Stromal cell of bone marrow (primary cell): ENCODE results near the gene FGF18.
"Not testable (repeated sequence)": the region's sequence is repeated elsewhere in the genome, so short reads cannot be mapped to it uniquely, and the experiment has no call there.

Experiments used
- DNase-seq: peaks from one replicate; pipeline ENCODE4 v3.0.0-alpha.2; 2012; ENCODE audit warnings: low read depth

Gene FGF18

DNA sequence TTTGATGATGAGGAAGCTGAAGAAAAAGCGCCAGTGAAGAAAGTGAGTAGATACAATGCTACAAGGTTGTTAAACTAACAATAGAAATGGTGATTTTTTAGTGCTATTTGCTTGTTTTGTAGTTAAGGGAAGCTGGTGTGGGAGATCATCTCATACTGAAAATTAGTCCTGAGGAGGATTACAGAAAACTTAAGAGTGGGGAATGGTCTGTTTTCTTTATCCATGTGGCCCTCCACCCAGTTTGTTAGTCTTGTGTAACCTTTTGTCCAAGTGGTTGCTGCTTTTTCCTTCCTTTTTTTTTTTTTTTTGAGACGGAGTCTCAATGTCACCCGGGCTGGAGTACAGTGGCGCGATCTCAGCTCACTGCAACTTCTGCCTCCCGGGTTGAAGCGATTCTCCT, 19.3 kb upstream of the FGF18 start:
- DNase-seq = no peak

DNA sequence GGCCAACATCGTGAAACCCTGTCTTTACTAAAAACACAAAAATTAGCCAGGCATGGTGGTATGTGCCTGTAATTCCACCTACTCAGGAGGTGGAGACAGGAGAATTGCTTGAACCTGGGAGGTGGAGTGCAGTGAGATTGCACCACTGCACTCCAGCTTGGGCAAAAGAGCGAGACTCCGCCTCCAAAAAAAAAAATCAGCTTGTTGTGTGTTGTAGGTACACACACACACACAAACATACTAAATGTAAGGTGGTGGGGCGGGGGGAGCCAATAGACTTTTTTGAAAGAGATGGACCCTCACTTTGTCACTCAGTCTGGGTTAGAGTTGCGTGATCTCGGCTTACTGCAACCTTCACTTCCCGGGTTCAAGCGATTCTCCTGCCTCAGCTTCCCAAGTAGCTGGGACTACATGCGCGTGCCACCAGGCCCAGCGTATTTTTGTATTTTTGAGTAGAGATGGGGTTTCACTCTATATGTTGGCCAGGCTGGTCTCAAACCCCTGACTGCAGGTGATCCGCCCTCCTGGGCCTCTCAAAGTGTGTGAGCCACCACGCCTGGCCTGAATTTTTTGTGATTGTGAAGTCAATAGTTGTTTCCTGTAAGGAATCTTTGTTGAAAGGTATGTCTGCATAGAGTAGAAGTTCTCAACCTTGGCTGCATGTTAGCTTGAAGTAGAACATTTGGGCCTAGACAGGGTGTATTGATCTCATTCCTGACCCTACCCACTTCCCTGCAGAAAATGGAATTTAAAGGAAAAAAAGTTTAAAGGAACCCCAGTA, 18.1 kb upstream of the FGF18 start:
- no peak for DNase-seq

DNA sequence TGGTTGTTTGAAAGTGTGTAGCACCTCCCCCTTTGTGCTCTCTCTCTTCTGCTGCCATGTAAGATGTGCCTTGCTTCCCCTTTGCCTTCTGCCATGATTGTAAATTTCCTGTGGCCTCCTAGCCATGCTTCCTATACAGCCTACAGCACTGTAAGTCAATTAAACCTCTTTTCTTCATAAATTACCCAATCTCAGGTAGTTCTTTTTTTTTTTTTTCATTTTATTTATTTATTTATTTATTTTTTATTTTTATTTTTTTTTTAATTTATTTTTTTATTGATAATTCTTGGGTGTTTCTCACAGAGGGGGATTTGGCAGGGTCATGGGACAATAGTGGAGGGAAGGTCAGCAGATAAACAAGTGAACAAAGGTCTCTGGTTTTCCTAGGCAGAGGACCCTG, 16.7 kb upstream of the FGF18 start:
- DNase-seq = not testable (repeated sequence)

- no peak for DNase-seq
Measured at GRCh38 chr5:171405615-171406014, 13.8 kb upstream of the FGF18 start.

DNA sequence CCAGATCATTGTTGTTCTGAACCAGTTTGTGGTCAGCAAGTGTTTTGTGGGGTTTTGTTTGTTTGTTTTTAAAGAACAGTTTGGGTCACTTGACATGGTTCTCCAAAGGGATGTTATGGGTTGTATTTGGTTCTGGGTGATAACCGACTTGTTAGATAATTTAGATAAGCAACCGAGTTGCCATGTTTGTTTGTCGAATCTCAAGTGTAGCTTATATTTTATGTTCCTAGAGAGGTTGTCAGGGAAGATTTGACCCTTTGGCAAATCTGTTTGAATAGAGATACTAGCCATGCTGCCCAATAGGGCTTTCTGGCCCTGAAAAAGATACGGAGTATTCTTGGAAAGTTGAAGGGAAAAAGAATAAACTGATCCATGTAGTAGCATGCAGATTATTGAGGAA, 12.2 kb upstream of the FGF18 start:
- no peak for DNase-seq

DNA sequence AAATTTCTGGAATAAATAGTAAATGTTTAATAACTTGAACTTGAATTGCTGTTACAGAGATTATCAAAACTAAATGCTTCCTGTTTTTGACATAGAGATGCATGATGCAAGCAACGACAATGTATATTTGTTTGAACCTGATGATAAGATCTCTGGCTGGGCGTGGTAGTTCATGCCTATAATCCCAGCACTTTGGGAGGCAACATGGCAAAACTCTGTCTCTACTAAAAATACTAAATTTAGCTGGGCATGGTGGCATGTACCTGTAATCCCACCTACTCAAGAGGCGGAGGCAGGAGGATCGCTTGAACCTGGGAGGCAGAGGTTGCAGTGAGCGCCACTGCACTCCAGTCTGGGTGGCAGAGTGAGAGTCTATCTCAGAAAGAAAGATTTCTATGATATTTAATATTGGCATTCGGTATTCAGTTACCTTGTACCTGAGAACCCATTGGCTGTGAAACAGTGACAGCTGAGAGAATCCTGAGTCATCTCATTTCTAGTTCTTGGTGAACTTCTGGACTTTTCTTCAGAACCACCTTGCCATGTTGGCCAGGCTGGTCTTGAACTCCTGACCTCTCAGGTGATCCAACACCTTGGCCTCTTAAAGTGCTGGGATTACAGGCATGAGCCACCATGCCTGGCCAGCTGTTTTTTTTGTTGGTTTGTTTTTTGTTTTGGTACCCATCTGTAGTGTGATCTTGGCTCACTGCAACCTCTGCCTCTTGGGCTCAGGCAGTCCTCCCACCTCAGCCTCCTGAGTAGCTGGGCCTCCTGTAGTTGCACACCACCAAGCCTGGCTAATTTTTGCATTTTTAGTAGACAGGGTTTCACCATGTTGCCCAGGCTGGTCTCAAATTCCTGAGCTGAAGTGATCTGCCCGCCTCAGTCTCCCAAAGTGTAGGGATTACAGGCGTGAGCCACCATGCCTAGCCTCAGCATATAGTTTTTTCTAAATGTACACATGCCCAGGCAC, 10.0 kb upstream of the FGF18 start:
- DNase-seq = no peak

- DNase-seq = no peak
Measured at GRCh38 chr5:171410181-171410580, 9.3 kb upstream of the FGF18 start.

DNA sequence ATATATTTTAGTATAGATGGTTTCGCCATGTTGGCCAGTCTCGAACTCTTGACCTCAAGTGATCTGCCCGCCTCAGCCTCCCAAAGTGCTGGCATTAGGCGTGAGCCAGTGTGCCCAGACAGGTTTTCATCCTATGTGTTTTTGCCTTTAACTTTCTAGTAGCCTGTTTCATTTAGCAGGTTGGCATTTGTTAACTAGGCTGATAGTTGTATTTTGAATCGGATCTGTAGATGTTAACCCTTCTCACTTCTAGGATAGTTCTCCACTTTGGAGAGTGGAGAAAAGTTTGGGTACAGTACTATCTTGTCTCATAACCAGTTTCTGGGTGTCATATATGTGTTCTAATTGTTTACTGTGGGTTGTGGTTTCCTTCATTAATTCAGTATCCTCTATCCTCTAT, 7.3 kb upstream of the FGF18 start:
- no peak for DNase-seq

GRCh38 chr5:171413153-171413910, 6.1 kb upstream of the FGF18 start:
- no peak for DNase-seq

- DNase-seq = not testable (repeated sequence)
Measured at GRCh38 chr5:171413993-171414392, 5.5 kb upstream of the FGF18 start.

DNA sequence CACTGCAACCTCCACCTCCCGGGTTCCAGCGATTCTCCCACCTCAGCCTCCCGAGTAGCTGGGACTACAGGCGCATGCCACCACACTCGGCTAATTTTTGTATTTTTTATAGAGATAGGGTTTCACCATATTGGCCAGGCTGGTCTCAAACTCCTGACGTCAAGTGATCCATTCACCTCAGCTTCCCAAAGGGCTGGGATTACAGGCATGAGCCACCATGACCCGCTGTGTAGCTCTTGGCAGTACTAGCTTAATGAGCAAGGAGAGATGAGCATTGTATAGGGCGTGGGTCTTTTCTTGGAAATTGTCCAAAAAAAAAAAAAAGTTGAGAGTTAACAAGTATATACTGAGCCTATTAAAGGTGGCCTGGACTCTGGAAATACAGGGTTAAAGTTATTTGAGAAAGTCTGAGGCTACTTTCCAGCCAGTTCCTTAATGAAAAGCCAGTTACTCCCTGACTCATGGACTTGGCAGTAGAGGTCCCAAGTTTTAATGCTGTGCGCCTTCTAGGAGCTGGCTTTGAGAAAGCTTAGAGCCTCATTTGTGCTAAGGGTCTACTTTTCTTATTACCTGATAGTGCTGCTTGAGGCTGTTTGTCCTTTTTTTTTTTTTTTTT, 4.2 kb upstream of the FGF18 start:
- DNase-seq = peak; percentile 60

DNA sequence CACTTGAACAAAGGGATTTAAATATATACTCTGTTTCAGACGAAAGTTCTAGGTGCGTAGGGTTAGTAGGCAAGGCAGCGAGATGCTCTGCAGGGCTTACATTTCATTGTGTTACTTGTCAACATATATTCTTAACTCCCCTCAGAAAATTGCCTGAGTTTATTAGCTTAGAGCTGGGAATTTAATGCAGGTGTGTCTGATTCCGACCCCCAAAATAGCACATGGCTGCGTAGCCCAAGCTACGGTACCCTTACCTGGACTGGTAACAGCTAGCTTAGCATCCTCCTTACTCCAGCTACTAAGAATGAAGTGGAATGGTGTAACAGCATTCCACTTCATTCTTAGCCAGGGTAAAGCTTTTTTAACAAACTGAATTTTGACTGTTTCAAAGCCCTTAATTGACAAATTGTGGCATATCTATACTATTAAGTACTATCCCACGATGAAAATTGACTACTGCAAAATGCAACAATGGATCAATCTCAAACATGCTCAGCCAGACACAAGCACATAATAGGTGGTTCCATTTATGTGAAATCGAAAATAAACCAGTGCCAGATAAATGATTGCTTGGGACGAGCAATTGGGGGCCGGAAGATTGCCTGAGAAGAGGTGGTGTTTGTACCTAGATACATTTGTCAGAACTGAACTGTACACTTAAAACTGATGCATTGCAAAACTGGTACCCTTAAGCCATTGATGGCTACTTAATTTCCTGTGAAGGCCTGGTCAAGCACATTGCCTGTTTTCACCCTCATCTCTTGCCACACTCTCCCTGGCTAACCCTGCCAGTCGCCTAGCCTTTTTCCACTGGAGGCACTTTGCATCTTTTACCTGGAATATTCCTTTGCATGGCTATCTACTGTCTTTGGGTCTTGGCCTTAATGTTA, 3.0 kb upstream of the FGF18 start:
- no peak for DNase-seq

DNA sequence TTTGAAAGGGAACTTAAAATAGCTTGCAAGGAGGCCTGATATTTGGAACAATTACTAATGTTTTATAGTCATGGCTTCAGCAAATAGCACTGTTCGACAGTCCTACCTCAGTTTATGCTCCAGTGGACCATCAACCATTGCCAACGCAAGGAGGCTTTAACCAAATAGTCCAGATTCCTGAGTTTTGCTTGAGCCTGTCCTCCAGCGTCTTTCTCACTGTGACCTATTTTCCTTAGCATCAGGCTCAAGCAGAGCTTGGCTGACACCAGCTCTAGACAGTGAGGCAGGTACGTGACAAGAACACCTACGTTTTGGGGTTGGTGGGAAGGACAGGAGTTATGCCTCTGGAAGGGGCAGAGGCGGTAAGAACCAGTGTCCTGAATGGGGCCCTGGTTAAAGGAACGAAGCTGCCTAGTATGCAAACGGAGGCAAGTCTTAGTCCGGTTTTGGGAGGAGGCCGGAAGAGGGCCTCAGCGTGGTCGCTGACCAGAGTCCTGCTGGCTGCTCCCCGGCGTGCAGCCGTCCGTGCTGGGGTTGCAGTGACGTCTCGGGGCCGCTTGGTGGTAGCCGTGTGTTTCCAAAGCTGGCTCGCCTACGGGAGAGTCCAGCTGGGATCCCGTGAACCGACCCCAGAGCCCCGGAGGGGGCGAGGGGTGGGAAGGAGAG, 998 bp upstream of the FGF18 start:
- peak; percentile 62 for DNase-seq

DNA sequence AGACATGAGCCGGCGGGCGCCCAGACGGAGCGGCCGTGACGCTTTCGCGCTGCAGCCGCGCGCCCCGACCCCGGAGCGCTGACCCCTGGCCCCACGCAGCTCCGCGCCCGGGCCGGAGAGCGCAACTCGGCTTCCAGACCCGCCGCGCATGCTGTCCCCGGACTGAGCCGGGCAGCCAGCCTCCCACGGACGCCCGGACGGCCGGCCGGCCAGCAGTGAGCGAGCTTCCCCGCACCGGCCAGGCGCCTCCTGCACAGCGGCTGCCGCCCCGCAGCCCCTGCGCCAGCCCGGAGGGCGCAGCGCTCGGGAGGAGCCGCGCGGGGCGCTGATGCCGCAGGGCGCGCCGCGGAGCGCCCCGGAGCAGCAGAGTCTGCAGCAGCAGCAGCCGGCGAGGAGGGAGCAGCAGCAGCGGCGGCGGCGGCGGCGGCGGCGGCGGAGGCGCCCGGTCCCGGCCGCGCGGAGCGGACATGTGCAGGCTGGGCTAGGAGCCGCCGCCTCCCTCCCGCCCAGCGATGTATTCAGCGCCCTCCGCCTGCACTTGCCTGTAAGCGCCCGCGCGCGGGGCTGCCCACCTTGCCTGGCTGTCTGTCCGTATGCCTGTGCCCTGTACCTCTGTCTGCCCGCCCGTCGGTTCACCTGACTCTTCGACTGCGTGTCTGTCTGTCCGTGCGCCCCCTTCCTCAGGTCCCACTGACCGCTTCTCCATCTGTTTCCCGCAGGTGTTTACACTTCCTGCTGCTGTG, 412 bp downstream of the FGF18 start:
- no peak for DNase-seq

DNA sequence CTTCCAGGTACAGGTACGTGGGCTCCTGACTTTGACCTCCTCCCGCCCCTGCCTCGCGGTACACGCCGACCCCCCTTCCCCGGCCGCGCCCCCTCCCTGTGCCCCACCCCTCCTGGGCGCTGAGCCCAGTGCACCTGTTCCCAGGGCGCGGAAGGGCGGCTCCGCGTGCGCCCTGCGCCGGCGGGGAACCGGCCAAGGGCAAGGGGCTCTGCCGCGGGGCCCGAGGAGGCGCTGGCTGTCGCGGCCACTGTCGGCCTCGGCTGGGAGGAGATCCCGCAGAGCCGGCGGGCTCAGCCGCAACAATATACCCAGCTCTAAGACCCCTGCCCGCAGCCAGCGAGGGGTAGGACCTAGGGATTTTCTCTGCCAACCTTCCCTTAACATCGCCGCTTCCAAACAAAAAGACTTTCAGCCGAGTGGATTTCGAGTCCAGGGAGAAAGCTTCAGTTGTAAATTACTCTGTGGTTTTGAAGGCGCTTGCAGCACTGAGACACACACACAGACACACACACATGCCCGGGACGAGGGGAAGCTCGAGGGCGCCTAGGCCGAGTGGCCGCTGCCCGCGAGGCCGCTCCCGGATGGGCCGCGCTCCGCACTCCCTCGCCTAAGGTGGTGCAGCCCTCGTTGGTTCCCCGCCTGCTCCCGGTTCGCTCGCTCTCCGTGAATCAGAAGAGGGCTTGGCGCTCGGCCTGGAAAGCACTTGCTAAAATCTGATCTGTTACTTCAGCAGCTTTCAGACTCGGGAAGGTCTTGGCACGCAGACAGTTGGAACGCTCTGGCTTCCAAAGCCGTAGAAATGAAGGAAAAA, 1.2 kb downstream of the FGF18 start:
- DNase-seq = peak; percentile 88

DNA sequence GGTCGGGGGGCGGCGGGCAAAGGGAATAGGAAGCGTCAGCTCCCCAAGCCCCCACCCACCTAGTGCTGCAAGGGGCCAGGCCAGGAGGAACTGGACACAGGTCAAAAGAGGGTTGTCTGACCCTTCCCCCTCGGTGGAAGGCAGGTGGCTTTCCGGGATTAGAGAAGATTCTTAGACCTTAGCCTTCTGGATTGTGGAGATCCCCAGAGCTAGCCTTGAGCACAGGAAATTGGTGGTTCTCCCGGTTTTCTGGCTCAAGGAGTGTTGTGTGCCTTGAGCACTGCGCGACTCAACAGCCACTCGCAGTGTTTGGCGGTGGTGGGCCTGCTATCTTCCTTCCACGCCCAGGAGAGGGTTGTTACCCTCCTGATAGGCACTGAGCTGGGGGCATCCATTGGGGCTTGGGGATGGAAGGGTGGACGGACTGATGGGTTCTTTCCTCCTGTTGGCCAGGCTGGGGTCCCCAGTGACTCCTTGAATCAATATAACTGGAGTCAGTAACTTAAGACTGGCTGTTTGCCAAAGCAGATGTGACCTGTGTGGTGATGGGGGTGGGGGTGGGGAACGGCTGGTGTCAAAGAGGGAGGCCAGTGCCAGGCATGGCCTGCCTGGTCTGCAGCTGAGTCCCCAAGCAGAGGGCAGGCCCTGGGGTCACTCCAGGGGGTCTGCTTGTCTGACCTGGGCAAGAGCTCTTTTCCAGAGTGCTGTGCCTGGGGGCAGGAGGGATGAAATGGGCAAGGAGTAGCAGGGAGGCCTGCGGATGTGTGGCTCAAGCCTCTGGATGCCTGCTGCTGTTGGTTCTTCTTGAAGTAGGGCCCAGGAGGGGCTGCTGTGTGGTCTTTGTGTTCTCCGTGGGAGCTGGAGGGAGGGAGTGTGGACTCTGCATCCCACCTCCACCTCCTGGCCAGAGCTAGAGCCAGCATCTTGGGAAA, 2.1 kb downstream of the FGF18 start:
- DNase-seq = no peak

- no peak for DNase-seq
Measured at GRCh38 chr5:171422495-171422894, 3.0 kb downstream of the FGF18 start.
